Fibroblast of pulmonary artery (primary cell): ENCODE data around the gene NAV1.
"Not testable (repeated sequence)": the region's sequence is repeated elsewhere in the genome, so short reads cannot be mapped to it uniquely, and the experiment has no call there.

Source experiments
- DNase-seq: peaks from one replicate; pipeline ENCODE4 v3.0.0-alpha.2; 2010; ENCODE audit warnings: low read depth
- H3K4me3 ChIP-seq: replicated peaks from 2 replicates; pipeline ENCODE4 v1.5.1; 2011; ENCODE audit warnings: low read depth, mild to moderate bottlenecking, control low read depth, low read length, moderate library complexity
- TF ChIP-seq, protein P1 (sequence below): IDR thresholded peaks from 2 replicates; pipeline ENCODE4 v1.5.1; 2011; ENCODE audit warnings: mild to moderate bottlenecking, control low read depth, low read length, inconsistent platforms; ENCODE audit errors: missing control alignments

NAV1 gene

DNA sequence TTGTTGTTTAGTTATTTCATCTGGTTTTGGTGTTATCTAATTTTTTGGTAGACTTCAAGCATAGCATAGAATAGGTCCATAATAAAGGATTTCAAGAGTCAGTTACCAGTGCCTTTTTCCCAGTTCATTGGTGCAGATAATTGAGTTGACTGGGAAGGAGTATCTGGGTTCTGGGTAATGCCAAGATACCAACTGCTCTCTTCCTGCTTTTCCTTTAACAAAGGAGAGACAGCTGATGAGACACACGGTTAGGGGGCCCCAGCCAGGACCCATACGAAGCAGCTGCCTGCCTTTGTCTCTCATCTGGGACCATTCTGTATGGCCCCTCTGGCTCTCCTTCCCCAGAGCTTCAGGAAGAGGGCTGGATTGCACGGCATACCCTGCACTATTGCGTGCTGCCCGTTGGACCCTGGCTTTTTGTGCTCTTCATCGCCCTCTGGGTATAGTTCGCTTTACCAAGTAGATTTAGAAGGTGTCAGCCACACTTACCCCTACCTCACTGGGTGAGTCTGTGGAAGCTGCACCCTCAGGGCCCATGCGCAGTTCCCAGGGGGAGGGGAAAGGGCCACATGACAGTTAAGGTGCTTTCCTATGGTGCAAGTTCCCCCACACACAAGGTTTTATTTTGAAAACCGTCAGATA, 7.0 kb downstream of the NAV1 start:
- TF ChIP-seq, protein P1, sequence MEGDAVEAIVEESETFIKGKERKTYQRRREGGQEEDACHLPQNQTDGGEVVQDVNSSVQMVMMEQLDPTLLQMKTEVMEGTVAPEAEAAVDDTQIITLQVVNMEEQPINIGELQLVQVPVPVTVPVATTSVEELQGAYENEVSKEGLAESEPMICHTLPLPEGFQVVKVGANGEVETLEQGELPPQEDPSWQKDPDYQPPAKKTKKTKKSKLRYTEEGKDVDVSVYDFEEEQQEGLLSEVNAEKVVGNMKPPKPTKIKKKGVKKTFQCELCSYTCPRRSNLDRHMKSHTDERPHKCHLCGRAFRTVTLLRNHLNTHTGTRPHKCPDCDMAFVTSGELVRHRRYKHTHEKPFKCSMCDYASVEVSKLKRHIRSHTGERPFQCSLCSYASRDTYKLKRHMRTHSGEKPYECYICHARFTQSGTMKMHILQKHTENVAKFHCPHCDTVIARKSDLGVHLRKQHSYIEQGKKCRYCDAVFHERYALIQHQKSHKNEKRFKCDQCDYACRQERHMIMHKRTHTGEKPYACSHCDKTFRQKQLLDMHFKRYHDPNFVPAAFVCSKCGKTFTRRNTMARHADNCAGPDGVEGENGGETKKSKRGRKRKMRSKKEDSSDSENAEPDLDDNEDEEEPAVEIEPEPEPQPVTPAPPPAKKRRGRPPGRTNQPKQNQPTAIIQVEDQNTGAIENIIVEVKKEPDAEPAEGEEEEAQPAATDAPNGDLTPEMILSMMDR, result peak; percentile 7
- no peak overlapping the region for H3K4me3 ChIP-seq
- no peak for DNase-seq

DNA sequence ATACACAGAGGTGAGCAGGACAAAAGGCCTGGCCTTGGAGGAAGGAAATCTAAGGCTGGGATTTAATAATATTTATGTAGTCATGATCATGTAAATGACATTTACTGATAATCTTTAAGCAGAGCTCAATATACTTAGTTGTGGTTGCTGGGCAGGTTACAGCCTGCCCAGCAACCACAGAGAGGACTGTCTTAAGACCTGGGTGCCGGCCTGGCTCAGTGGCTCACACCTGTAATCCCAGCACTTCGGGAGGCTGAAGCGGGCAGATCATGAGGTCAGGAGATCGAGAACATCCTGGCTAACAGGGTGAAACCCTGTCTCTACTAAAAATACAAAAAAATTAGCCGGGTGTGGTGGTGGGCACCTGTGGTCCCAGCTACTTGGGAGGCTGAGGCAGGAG, 10.6 kb downstream of the NAV1 start:
- not testable (repeated sequence) for H3K4me3 ChIP-seq, DNase-seq

DNA sequence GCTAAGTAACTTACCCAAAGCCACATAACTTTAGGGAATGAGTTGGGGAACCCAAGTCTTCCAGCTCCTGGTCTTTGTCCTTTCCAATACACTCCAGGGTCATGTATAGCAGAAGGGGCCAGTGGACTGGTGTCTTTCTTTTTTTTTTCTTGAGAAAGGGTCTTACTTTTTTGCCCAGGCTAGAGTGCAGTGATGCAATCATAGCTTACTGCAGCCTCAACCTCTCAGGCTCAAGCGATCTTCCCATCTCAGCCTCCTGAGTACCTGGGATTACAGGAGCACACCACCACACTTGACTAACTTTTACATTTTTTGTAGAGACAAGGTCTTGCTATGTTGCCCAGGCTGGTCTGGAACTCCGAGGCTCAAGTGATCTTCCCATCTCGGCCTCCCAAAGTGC, 12.2 kb downstream of the NAV1 start:
- no peak overlapping the region for H3K4me3 ChIP-seq
- TF ChIP-seq, protein P1, result no peak
- DNase-seq, result no peak

DNA sequence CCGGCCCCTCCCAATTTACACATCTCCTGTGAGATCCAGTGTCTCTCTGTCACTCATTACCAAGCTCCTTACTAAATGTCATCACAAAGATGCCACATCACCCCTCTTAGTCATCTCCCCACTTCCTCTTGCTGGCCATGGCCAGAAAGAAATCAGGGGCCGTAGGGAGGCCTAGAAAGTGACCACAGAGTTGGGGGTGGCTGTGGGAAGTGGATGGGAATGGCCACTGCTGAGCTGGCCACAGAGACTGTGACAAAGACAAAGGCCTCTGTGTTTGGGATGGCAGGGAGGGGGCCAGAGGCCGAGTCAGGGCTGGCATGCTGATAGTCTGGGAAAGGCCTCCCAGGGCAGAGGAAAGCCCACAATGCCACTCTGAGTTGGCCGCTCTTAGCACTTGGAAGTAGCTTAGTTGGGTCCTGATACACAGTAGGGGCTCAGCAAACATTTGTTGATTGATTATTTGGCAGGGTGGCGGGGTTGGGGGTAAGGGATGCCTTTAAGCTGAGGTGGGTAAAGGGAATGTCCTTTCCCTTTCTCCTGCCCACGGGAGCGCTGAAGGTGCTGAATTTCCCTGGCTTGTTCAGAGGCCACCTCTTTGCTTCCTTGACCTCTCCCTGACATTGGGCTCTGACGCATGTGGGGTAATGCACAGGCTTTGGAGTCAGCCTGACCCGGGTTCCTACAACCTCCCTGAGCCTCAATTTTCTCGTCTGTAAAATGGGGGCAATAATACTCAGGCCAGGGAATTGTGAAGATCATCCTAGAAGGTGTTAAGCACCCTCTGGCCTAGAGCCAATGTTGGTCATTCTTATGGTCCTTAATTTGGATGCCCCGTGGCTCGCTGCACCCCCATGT, 13.2 kb downstream of the NAV1 start:
- TF ChIP-seq, protein P1, result no peak
- DNase-seq, result peak; percentile 54
- H3K4me3 ChIP-seq, result no peak overlapping the region

DNA sequence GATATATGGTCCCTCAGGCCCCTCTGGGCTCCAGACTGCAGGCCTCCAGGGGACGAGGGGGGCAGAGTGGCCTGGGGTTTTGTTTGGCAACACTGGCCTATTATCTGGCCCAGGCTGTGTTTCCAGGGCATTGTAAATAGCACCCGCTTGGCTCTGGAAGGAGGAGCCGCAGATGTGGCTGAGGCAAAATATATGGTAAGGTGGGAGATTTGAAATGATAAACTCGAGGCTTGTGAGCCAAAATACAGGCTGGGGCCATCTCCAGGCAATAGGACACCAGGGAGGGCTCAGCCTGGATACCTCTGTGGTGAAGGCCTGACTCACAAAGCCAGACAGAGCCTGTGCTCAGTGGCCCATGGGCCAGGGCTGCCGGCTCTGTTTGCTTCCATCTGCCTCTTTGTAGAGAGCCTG, 14.0 kb downstream of the NAV1 start:
- no peak overlapping the region for H3K4me3 ChIP-seq
- DNase-seq, result no peak
- TF ChIP-seq, protein P1, result no peak

DNA sequence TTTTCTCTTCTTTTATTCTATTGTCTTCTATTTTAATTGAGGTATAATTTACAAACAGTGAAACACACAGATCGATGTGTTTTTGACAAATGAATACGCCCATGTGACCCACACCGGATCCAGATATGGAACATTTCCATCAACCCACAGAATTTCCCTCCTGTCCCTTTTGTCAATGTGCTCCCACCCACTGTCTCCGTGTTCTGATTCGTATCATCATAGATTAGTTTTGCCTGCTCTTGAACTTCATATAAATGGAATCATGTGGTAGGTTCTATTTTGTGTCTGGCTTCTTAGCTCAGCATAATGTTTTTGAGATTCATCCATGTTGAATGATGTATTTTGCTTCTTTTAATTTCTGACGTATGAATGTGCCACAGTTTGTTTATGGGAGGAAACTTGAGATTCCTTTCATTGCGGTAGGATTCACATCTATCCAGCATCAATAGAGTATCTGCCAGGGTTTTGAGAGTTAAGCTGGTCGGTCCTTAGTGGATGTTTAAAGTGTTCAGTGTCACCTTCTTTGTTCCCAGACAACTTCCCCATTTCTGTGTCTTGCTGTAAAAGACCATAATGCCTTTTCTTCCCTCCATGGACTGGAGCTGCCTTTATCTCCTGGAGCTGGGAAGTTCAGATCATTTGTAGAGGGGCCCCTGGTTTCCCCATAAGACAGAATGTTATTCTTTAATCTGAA, 14.7 kb downstream of the NAV1 start:
- TF ChIP-seq, protein P1, result no peak
- no peak for DNase-seq
- H3K4me3 ChIP-seq, result no peak overlapping the region

DNA sequence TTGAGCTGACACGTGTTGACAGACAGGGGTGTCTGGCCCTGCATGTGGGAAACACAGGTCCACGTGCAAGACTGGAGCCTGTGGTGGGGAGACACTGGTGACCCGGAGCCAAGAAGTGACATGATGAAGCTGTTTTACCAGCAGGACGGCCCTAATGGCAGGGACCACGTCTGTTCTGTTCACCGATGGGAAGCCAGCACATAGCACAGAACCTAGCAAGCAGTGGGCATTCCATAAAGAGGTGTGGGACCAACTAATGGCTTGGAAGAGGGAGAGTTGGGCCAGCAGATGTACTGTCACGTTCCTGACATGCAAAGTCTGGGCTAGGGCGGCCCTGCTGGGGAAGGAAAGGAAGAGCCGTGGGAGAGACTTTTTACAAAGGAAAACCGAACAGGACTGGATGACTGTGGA, 15.3 kb downstream of the NAV1 start:
- H3K4me3 ChIP-seq, result no peak overlapping the region
- TF ChIP-seq, protein P1, result no peak
- no peak for DNase-seq
